ENCODE measurements around the gene ADAP1.
"Not testable (repeated sequence)": the region's sequence is repeated elsewhere in the genome, so short reads cannot be mapped to it uniquely, and the experiment has no call there.

Gene ADAP1

DNA sequence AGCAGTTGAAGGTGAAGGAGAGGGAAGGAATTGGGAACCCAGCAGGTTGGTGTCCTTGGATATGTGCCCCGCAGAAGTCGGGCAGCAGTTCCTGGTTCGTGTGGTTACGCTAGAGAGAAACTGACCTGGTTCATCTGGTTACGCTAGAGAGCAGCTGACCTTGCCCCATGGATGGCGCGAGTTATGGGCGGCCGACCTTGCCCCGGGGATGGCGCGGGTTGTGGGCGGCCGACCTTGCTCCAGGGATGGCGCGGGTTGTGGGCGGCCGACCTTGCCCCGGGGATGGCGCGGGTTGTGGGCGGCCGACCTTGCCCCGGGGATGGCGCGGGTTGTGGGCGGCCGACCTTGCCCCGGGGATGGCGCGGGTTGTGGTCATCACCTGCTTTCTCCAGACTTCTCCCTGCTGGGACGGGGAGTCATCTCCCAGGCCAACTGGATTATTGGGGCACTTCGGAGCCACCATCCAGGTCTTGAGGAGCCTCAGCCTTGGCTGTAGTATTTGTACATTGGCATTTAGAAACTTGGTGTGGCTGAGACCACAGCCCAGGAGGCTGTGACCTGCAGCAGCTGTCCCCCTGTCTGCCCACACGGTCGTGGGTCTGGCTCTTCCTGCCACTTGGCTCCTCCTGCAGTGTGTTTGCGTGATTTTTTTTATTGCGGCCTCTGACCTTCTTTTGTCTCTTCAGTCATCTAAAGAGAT is 72.0 kb downstream of the ADAP1 start:
- no peak for DNase-seq (ENCODE audit: low read depth in 2 of 2)

DNA sequence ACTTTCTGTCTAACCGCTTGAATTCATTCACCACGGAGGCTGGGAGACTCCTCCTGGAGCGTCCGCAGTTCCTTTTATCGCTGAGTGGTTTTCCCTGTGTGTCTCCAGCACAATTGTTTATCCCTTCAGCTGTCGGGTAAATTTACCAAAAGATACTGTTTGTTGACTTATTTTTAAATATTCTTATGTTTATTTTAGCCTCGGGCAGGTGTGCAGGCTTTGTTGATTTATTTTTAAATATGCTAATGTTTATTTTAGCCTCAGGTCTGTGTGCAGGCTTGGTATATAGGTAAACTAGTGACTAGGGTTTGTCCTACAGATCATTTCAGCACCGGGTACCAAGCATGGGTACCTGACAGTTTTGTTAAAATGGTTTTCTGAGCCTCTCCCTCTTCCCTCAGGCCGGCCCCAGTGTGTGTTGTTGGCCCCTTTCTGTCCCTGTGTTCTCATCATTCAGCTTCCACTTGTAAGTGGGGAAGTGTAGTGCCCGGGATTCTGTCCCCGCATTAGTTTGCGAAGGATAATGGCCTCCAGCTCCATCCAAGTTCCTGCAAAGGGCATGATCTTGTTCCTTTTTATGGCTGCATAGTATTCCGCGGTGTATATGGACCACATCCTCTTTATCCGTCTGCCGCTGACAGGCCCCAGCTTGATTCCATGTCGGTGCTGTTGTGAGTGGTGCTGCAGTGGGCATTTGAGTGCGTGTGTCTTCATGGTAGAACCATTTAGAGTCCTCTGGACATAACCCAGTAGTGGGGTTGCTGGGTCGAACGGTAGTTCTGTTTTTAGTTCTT is 72.8 kb downstream of the ADAP1 start:
- no peak for DNase-seq (ENCODE audit: low read depth in 2 of 2)

DNA sequence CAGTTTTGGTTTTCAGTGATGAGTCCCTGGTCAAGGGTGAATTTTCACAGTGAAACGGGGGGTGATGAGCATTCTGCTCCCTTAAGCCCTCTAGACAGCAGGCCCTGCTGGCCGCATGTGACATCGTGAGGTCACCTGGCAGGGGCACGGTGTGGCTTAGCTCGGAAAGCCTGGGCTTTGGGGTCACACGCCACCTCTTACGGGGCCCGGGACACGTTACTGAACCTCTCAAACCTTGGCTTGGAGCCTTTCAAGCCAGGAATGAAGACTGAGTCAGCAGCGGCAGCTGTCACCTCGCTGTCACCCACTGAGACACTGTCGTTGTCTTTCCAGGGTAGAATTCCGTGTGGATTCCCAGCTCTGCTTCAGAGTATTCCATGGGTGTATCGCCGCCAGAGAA is 74.0 kb downstream of the ADAP1 start:
- no peak for DNase-seq (ENCODE audit: low read depth in 2 of 2)

DNA sequence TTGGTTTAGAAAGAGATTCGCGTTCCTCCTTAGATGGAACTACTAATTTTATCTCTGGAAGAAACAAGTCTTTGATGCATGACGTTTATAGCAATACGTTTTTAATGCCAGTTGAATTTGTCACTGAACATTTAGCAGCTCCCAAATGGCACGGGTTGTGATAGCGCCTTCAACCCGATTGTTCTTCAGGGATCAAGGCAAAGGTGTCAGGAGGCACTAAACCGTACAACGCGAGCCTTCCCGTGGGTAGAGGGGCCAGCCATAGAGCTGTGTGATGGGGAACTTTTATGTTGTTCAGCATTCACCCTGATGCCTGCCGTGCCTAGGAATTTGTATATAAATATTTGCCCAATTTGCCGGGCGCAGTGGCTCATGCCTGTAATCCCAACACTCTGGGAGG is 74.8 kb downstream of the ADAP1 start:
- DNase-seq (ENCODE audit: low read depth in 2 of 2) = no peak

DNA sequence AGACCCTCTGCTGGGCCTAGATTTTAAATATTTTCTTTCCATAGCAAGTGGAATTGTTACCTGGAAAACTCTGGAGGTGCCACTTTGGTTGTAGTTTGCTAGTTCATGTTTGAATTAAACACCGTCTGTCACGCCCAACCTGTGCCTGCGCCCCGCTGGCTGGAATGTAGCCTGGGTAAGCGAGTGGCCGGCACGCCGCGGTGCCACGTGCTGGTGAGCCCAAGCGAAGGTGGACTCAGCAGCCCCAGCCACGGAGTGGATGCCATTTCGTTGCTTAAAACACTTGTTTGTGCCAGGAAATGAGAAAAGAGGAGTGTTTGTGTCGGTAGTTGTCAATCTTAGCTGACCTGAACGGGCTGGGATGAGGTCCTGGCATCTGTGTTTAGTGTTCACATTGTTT is 75.4 kb downstream of the ADAP1 start:
- DNase-seq (ENCODE audit: low read depth in 2 of 2) = no peak

DNA sequence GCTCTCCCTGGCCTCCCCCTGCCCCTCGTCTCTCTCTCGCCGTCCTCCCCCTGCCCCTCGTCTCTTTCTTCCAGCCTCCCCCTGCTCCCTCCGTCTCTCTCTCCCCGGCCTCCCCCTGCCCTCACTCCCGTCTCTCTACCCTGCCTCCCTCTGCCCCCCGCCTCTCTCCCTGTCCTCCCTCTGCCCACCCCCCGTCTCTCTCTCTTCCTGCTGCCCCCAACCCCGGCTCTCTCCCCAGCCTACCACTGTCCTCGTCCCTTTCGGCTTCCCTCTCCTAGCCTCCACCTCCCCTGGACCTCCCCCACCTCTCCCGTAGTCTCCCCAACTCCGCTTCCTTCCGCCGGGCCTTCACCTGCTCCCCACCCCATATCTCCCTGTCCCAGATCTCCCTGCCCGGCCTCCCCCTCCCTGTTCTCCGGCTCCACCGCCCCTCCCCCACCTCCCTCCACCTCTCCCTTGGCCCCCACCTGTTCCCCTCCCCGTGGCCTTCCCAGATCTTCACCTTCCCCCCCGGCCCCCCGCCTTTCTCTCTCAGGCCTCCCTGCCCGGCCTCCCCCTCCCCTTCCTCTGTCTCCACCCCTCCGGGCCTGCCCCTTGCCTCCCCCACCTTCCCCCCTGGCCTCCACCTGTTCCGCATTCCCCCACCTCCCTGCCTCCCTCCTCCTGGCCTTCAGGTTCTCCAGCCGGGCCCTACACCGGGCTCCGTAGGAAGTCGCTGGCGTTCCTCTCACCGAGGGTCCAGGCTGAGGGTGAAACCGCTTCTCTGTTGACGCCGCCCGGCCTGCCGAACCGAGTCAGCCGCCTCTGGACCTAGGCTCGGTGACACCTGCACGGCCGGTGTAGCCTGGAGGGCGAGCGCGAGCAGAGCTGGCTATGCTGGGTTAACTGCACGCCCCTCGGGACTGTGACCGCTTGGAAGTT is 76.9 kb downstream of the ADAP1 start:
- no peak for DNase-seq (ENCODE audit: low read depth in 2 of 2)

DNA sequence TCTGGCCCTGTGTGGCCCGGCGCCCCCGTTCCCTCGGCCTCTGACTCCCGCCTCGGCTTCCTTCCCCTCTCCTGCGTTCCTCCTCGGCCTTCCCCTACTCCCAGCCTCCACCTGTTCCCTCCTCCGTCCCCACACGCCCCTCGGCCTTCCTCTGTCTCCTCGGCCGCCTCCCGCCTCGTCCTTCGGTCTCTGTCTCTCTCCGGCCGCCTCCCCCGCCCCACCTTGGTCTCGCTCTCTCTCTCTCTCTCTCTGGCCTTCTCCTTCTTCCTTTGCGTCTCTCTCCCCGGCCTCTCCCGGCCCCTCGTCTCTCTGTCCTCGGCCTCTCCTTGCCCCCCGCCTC is 77.5 kb downstream of the ADAP1 start:
- DNase-seq (ENCODE audit: low read depth in 2 of 2) = no peak

DNA sequence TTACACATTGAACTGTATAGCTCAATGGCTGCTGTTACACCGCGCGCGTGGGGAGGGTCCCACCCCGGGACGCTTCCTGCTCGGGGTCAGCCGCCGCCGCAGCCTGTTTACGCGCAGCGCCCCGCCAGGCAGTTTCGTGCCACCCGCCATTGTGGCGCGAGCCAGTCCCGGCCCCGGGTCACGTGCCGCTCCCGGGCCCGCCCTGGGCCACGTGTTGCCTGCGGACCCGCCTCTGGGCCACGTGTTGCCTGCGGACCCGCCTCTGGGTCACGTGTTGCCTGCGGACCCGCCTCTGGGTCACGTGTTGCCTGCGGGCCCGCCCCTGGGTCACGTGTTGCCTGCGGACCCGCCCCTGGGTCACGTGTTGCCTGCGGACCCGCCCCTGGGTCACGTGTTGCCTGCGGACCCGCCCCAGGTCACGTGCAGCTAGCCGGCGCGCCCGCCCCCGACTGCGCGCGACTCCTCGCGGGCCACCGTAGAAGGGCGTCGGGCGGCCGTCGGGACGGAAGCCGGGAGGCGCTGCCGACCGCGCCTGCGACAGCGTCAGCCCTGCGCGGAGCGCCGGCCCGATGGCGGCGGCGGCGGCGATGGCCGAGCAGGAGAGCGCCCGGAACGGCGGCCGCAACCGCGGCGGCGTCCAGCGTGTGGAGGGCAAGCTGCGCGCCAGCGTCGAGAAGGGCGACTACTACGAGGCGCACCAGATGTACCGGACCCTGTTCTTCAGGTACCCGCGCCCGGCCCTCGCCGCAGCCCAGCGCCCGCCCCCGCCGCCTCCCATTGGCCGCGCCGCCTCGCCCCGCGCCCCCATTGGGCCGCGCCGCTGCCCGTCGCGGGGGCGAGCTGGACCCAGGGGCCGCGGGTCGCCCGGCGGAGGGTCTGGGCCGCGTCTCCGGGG is 78.2 kb downstream of the ADAP1 start, which contains the start of gene GET4:
GET4 (plus strand) TSS at position 478 of the 895 bp plus-strand sequence; CDS start at position 570, 92 bp downstream.
- peak; percentile 88 to 90 for DNase-seq (ENCODE audit: low read depth in 2 of 2)

DNA sequence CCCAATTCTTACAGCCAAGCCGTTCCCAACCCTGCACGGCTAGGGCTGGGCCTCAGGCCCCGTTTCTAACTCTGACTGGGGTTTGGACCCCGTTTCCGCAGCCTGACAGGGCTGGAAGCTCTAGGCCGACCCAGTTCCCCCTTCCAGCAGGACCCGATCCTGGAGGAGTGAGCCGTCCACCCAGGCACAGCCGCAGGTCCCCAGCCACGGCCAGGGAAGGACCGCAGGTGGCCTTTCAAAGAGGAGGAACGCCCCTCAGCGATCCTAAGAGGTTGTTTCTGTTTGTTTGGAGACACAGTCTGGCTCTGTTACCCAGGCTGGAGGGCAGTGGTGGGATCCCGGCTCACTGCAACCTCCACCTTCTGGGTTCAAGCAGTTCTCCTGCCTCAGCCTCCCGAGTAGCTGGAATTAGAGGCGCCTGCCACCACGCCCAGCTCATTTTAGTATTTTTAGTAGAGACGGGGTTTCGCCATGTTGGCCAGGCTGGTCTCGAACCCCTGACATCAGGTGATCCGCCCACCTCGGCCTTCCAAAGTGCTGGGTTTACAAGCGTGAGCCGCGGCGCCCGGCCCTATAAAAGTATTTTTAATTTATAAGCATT is 78.9 kb downstream of the ADAP1 start:
- no peak for DNase-seq (ENCODE audit: low read depth in 2 of 2)

DNA sequence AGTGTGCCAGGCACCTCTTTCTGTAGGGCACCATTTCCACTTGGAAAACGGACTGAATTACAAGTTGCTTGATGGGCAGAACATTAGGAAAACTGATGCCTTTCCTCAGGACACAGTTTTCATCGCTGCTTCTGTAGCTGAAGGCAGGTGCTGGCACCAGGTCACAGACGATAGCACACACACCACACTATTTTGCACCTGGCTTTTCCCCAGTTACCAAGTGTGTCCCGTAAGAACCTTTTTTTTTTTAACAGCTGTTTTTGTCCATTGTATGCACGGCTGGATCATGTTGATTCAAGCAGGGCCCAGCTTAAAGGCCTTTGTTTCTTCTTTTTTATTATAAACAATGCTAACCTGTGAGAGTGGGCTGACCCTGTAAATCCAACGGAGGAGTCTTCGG is 79.4 kb downstream of the ADAP1 start:
- DNase-seq (ENCODE audit: low read depth in 2 of 2) = no peak

DNA sequence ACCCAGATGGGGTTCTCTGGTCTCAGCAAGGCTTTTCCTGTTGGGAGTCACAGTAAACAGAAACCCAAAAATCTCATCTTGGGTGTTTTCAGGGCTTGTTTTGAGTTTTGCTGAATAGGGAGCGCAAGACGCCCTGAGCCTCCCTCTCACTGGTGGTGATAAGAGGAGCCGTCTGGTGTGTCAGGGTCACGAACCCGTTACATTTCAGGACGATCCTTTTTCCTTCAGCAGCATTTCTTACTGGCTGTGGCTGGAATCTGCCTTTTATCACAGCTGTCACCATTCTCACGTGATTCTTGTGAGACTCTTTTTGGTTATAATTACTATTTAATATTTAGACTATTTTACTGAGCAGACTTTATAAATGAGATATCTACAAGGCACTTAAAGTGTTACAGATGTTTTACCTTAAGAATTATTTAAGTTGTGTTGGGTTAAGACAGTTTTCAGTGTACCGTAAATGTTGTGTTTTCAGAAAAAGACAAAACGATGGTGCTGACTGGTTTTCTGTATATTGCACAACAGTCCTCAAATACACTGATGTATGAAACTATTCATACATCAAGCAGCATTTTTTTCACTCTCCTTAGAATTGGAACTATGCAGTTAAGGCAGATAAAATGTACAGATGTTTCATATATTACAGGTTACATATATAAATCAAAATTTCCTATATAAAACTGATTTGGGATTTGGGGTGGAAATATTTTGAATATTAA is 80.3 kb downstream of the ADAP1 start:
- no peak for DNase-seq (ENCODE audit: low read depth in 2 of 2)

DNA sequence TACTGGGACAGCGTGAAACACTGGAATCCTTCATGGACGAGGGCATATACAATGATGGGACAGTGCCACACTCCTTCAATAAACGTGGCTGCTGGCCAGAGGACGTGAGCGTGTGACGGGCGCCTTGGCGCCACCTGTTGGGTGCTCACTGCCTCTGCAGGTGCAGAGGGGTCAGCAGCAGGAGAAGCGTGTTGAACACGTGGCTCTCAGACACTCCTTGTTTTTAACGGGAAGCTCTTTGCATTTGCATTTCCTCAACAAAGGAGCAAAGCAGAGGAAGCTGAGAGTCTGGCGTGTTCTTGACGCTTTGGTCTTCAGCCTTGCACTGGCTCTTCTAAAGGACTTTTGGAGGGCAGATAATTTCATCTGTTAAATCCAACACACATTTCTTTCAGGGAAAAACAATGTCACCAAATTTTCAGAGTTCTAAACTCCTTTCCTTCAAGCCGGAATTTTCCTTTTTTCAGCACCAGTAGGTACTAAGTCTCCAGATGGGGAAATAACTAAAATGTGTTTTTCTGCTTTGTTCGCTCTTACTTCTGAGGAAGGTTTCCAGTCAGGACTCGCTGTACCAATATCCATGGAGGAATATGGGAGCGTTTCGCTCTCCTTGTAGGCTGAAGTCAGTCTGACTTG is 81.0 kb downstream of the ADAP1 start:
- DNase-seq (ENCODE audit: low read depth in 2 of 2) = peak; percentile 48 to 59

DNA sequence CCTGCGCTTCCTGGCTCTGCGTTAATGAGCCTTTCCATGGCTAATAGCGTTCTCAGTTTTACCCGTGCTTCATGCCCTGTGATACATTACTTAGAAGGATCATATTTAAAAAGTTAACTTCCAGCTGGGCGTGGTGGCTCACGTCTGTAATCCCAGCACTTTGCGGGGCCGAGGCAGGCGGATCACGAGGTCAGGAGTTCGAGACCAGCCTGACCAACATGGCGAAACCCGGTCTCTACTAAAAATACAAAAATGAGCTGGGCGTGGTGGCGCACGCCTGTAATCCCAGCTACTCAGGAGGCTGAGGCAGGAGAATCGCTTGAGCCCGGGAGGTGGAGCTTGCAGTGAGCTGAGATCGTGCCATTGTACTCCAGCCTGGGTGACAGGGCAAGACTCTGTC is 81.8 kb downstream of the ADAP1 start:
- not testable (repeated sequence) for DNase-seq (ENCODE audit: low read depth in 2 of 2)

DNA sequence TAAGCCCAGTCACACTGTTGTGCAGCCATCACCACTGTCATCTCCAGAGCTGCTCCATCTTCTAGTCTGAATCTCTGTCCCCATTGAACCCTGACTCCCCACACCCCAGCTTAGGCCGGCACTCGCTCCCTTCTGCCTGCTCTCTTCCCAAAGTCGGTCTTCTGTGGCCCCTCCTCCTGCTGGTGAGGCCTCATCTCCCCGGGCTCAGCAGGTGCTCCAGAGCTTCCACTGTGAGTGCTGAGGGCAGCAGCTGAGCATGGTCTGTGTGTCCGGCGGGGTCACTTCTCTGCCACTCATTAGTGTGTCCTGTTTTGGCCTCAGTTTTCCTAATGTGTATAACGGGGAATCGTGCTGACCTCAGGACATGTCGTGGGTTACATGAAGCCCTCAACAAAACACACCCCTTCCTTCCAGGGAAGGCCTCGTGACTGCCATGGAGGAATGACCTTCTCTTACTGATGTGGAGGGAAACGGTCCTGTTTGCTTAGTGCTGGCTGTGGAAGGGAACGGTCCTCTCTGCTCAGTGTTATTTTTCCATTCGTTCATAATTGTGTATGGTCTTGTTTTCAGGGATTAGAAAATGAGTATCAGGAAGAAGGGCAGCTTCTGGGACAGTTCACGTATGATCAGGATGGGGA is 82.5 kb downstream of the ADAP1 start:
- no peak for DNase-seq (ENCODE audit: low read depth in 2 of 2)

DNA sequence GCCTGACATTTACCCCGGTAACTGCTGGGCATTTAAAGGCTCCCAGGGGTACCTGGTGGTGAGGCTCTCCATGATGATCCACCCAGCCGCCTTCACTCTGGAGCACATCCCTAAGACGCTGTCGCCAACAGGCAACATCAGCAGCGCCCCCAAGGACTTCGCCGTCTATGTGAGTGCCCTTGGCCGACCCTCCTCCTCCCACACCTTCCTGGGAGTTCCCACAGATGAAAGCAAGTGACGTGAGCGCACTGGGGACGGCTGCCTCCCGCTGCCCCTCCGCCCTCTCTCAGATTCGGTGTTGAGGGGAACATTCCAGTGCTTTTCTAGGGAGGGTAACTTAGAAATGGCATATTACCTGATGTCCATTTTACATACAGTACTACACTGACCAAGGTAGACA is 85.1 kb downstream of the ADAP1 start:
- DNase-seq (ENCODE audit: low read depth in 2 of 2) = no peak

DNA sequence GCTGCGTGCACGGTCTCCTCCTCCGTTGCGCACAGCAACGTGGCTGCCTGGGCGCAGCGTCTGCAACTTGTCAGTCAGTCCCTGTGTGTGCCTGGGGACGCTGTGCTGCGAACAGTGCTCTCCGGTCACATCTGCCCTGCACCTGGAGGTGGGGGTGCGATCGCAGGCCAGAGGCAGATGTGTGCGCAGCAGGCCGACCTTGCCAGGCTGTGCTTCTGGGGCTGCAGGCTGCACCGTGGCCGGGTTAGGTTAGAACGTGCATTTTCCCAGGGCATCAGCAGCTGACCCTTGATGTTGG is 86.3 kb downstream of the ADAP1 start:
- no peak for DNase-seq (ENCODE audit: low read depth in 2 of 2)

DNA sequence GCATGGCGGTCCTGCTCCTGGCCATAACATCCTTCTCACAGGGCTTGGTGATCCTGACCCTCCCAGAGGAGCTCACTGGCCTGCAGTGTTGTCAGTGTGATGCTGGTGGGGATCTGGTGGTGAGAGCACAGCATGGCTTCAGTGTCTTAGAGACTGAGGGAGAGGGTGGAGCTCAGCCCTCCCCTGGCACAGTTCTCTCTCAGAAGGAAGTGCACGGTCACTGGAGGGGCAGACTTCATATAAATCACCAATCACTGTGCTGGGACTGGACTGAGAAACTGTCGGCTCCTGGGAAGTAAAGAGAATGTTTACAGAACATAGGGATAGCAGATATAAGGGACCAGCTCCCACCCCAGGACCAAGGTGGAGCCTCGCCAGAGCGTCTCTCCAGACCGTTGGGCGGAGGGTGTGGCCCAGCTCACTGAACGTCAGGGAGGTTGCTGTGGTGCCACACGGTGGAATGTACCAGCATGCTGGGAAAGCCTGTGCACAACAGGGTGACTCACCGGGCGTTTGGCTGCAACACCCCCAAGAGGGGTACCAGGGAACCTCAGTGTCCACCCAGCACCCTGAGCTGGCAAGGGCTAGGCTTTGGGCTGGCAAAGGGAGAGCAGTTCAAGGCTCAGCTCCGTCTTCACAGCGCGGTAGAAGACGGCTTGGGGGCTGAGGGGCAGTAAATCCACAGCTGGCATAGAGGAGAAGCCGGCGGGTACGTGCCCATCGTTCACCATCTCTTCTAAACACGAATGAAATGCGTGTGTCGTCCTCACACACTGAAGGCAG is 86.9 kb downstream of the ADAP1 start:
- no peak for DNase-seq (ENCODE audit: low read depth in 2 of 2)

DNA sequence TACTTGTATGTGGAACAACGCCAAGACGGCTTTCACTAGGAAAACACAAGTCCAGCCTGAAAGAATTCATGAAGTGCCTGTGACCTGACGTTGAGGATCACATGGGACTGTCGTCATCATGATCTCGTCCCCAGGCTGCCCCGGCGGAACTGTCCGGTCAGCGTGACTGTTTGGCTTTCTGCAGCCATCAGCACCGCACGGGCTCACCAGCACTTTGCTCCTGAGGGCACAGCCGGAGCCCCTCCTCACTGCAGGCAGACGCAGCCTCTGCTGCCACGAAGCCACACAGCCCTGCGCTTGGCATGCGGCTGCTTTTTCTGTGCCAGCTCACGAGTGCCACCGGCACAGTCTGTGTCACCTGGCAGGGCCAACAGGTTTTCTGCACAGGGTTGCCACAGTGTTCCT is 87.5 kb downstream of the ADAP1 start:
- no peak for DNase-seq (ENCODE audit: low read depth in 2 of 2)

DNA sequence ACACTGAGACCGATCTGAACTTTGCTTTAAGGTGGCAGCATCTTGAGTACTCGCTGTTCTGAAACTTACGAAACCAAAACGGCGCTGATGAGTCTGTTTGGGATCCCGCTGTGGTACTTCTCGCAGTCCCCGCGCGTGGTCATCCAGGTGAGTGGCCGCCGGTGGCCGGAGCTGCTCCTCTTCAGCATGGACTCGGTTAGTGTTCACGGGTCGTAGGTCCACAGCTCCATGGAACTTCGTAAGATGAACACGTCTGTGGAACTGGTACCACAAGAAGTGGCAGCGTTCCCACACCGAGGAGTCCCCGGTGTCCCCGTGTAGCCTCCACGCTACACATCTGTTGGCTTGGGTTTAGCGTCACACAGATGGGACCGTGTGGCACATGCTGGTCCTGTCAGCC is 88.6 kb downstream of the ADAP1 start:
- DNase-seq (ENCODE audit: low read depth in 2 of 2) = no peak

Measured in activated CD4-positive, alpha-beta T cell treated with anti-CD3 and anti-CD28 coated beads for 24 hours (primary cell).